IMR-90 (cell line): Measurements from ENCODE around the gene CTRL. TPM values are rescaled to one million over a fixed set of nuclear protein-coding genes. Genes with fewer than 3 reads are reported as not detected.

Source experiments
- ATAC-seq: fragments of 200-7000 bp; cut with Tn5 transposase; 2 replicates; pipeline ENCODE4 v1.9.1; 2020; ENCODE audit warnings: low read depth, mild to moderate bottlenecking, moderate library complexity
- BruUV-seq: library from RNA; stranded (reverse); fragments of 400-500 nt; replicated peaks from 2 replicates; lab custom pipeline; 2021; lab: Mats Ljungman, UMichigan
- CTCF ChIA-PET: fragments of 300-600 bp; formaldehyde crosslinking; extraction: SDS; loops from one replicate; lab custom pipeline; 2021; ENCODE audit warnings: antibody characterized with exemption; lab: Yijun Ruan, JAX
- POLR2A ChIA-PET: fragments of 300-600 bp; sonication (Branson Sonifier 250); formaldehyde crosslinking; loops from one replicate; lab custom pipeline; 2022; ENCODE audit warnings: antibody characterized with exemption; ENCODE audit not compliant: unreplicated experiment; lab: Charles Lee
- DNase-seq: peaks from one replicate; pipeline ENCODE4 v3.0.0; 2013
- H2AFZ ChIP-seq: replicated peaks from 2 replicates; pipeline ENCODE3; 2013; ENCODE audit warnings: low read length, mild to moderate bottlenecking; ENCODE audit not compliant: poor library complexity
- H2AK5ac ChIP-seq: 2 replicates; pipeline ENCODE4 v1.6.1; 2013; ENCODE audit warnings: low read depth, low read length, inconsistent platforms
- H2AK9ac ChIP-seq: replicated peaks from 2 replicates; pipeline ENCODE3; 2013; ENCODE audit warnings: mild to moderate bottlenecking, low read depth, low read length, moderate library complexity; ENCODE audit not compliant: poor library complexity
- H2BK120ac ChIP-seq: 2 replicates; pipeline ENCODE4 v1.6.1; 2013; ENCODE audit warnings: low read depth, low read length, inconsistent platforms
- H2BK15ac ChIP-seq: 3 replicates; pipeline ENCODE4 v1.6.1; 2013; ENCODE audit warnings: low read depth, low read length, inconsistent platforms
- H2BK20ac ChIP-seq: 2 replicates; pipeline ENCODE4 v1.6.1; 2013; ENCODE audit warnings: low read depth, mild to moderate bottlenecking, inconsistent platforms, low read length, moderate library complexity
- H2BK5ac ChIP-seq: 2 replicates; pipeline ENCODE4 v1.6.1; 2013; ENCODE audit warnings: mild to moderate bottlenecking, low read depth, low read length, inconsistent platforms; ENCODE audit not compliant: poor library complexity, severe bottlenecking
- H3K14ac ChIP-seq: replicated peaks from 2 replicates; pipeline ENCODE4 v1.6.1; 2013; ENCODE audit warnings: low read depth, low read length, inconsistent platforms
- H3K18ac ChIP-seq: 2 replicates; pipeline ENCODE4 v1.6.1; 2013; ENCODE audit warnings: low read depth, low read length, control low read depth
- H3K23ac ChIP-seq: 2 replicates; pipeline ENCODE4 v1.6.1; 2013; ENCODE audit warnings: low read depth, low read length, inconsistent platforms
- H3K27ac ChIP-seq: 2 replicates; pipeline ENCODE4 v1.5.1; 2013; ENCODE audit warnings: mild to moderate bottlenecking, control low read depth, low read length; ENCODE audit not compliant: insufficient read depth
- H3K27me3 ChIP-seq: 2 replicates; pipeline ENCODE4 v1.6.1; 2013; ENCODE audit warnings: low read length; ENCODE audit not compliant: control insufficient read depth, insufficient read depth
- H3K36me3 ChIP-seq: 2 replicates; pipeline ENCODE4 v1.6.1; 2013; ENCODE audit warnings: low read length, mixed read lengths; ENCODE audit not compliant: control insufficient read depth, insufficient read depth
- H3K4ac ChIP-seq: 2 replicates; pipeline ENCODE4 v1.6.1; 2013; ENCODE audit warnings: low read depth, low read length, inconsistent platforms
- H3K4me1 ChIP-seq: 2 replicates; pipeline ENCODE4 v1.6.1; 2013; ENCODE audit warnings: low read length, mixed read lengths; ENCODE audit not compliant: control insufficient read depth, insufficient read depth
- H3K4me2 ChIP-seq: 2 replicates; pipeline ENCODE4 v1.6.1; 2013; ENCODE audit warnings: low read depth, mild to moderate bottlenecking, control low read depth, low read length, moderate library complexity
- H3K4me3 ChIP-seq: 2 replicates; pipeline ENCODE4 v1.5.1; 2013; ENCODE audit warnings: low read depth, mild to moderate bottlenecking, control low read depth, low read length, moderate library complexity; ENCODE audit not compliant: insufficient read depth
- H3K56ac ChIP-seq: 2 replicates; pipeline ENCODE4 v1.6.1; 2013; ENCODE audit warnings: low read length, inconsistent platforms; ENCODE audit not compliant: insufficient read depth; ENCODE audit errors: extremely low read depth
- H3K79me1 ChIP-seq, 2 experiments: 2 replicates each; pipeline ENCODE4 v1.6.1; 2013; ENCODE audit warnings: low read length in 2 of 2, inconsistent platforms in 1 of 2, low read depth in 1 of 2
- H3K9ac ChIP-seq: 2 replicates; pipeline ENCODE4 v1.6.1; 2013; ENCODE audit warnings: low read depth, low read length, control low read depth
- H3K9me1 ChIP-seq: 2 replicates; pipeline ENCODE4 v1.6.1; 2013; ENCODE audit warnings: low read length, inconsistent platforms; ENCODE audit not compliant: insufficient read depth
- H3K9me3 ChIP-seq: 2 replicates; pipeline ENCODE4 v1.6.1; 2013; ENCODE audit warnings: low read length; ENCODE audit not compliant: control insufficient read depth, insufficient read depth
- H4K20me1 ChIP-seq: 2 replicates; pipeline ENCODE4 v1.6.1; 2013; ENCODE audit warnings: low read length, inconsistent platforms; ENCODE audit not compliant: insufficient read depth
- H4K5ac ChIP-seq: 2 replicates; pipeline ENCODE4 v1.6.1; 2013; ENCODE audit warnings: mild to moderate bottlenecking, low read depth, low read length, control low read depth
- H4K8ac ChIP-seq, 2 experiments: 2 replicates each; pipeline ENCODE4 v1.6.1; 2013; ENCODE audit warnings: low read depth in 2 of 2, low read length in 2 of 2, control low read depth in 1 of 2, inconsistent platforms in 1 of 2
- H4K91ac ChIP-seq: 2 replicates; pipeline ENCODE4 v1.6.1; 2013; ENCODE audit warnings: low read depth, low read length, inconsistent platforms; ENCODE audit not compliant: insufficient read depth
- FOS ChIP-seq: fragments of 150-350 bp; IDR thresholded peaks from 2 replicates; pipeline ENCODE4 v1.6.1; 2016; ENCODE audit warnings: low read depth, low read length
- NFE2L2 ChIP-seq: fragments of 150-350 bp; IDR thresholded peaks from 2 replicates; pipeline ENCODE4 v1.6.1; 2016; ENCODE audit warnings: low read depth, mild to moderate bottlenecking, low read length
- WGBS, 2 experiments: methylation state at CpG; one replicate each; pipeline versions ENCODE4 v1.1.5 to v1.1.7; 2013; ENCODE audit warnings: missing lambda C conversion rate in 2 of 2; ENCODE audit not compliant: insufficient read length in 1 of 2; ENCODE audit errors: extremely low coverage in 2 of 2; 5-methylcytosine and 5-hydroxymethylcytosine counted together
- dilution Hi-C: fragments of 300-500 bp; cut with HindIII; formaldehyde crosslinking; loops from one replicate; pipeline ENCODE4 v1.14.3; 2018; ENCODE audit warnings: low sequenced_read_pairs; ENCODE audit not compliant: unreplicated experiment
- in situ Hi-C: fragments of 300-500 bp; cut with MboI; formaldehyde crosslinking; loops from 3 replicates; pipeline ENCODE4 v1.14.3; 2019; ENCODE audit warnings: low sequenced_read_pairs, inconsistent platforms, mixed read lengths
- intact Hi-C: fragments of 100-400 bp; cut with micrococcal nuclease; formaldehyde crosslinking; loops from 2 replicates; pipeline ENCODE4 v1.10.0; 2022
- polyA plus RNA-seq, 3 experiments: library from polyadenylated mRNA; depleted of rRNA; stranded (reverse); fragments of >200 nt; gene quantifications; 2 replicates each; pipeline ENCODE4 v1.2.3, GENCODE V29; 2012; ENCODE audit warnings: low replicate concordance in 1 of 3
- total RNA-seq: library from RNA; depleted of rRNA; stranded (reverse); fragments of >200 nt; gene quantifications from 2 replicates; pipeline ENCODE4 v1.2.3, GENCODE V29; 2012

The CTRL gene
- total and polyA plus RNA-seq, 2 of the 4 experiments (the other 2 are of a cell fraction), result 0.18 to 1.1 TPM

- peak overlapping the region; percentile 95 for H3K4ac ChIP-seq
- H3K23ac ChIP-seq, result peak overlapping the region; percentile 97
- H3K36me3 ChIP-seq, result peaks cover 29% of the 10 kb centered on the region
- H2BK15ac ChIP-seq, result peak overlapping the region; percentile 46; the same call in 1 of the 3 replicates
- H3K18ac ChIP-seq, result peak overlapping the region; percentile 26
- peak; percentile 5 for ATAC-seq
- peaks cover 24% of the 10 kb centered on the region for H4K20me1 ChIP-seq
- dilution Hi-C loops (no loop called here), intact Hi-C loops (loop anchor here (5.0 kb wide), 1 partner anchor 375 kb away; the partner anchor contains the start of gene CTCF), in situ Hi-C loops (loop anchor here (25.0 kb wide), 1 partner anchor 400 kb away; the partner anchor contains the start of gene RIPOR1)
- peak overlapping the region; percentile 11; the same call in 1 of the 2 replicates for H2BK20ac ChIP-seq
- peaks cover 12% of the 10 kb centered on the region for H3K9me1 ChIP-seq
- TF ChIP-seq FOS (no peak), NFE2L2 (no peak)
- peak overlapping the region; percentile 99 for H3K14ac ChIP-seq
- peak overlapping the region; percentile 98 for H2AK5ac ChIP-seq
- H3K27me3 ChIP-seq, result no peaks in the 10 kb centered on the region
- ChIA-PET POLR2A (interaction anchor here (0.6 kb wide), 1 partner anchor 169 kb away, joined by 11 read pairs; no protein-coding TSS in a partner anchor), CTCF (interaction anchor here (0.6 to 3.0 kb wide), 2 partner anchors 15 to 121 kb away, joined by 3 to 16 read pairs; no protein-coding TSS in a partner anchor)
- H3K79me1 ChIP-seq, result peaks cover 14 to 60% of the 10 kb centered on the region in 2 experiments; a peak in 3 of 4 replicates
- H3K9me3 ChIP-seq, result no peaks in the 10 kb centered on the region
- DNase-seq, result no peak
- BruUV-seq, result TSS peak; percentile 22
- peak overlapping the region; percentile 64; the same call in 1 of the 2 replicates for H2BK120ac ChIP-seq
- peaks cover 11% of the 10 kb centered on the region for H3K4me1 ChIP-seq
- peak overlapping the region; percentile 81 for H3K4me2 ChIP-seq
- peak overlapping the region; percentile 99 for H2AFZ ChIP-seq
- H3K9ac ChIP-seq, result peak overlapping the region; percentile 99
- H4K8ac ChIP-seq, result peak overlapping the region; percentile 91 to 97
- H3K27ac ChIP-seq, result peak overlapping the region; percentile 98
- peak overlapping the region; percentile 94 for H3K4me3 ChIP-seq
- peak overlapping the region; percentile 89 for H3K56ac ChIP-seq
- H2BK5ac ChIP-seq, result peak overlapping the region; percentile 89
- H4K91ac ChIP-seq, result peak overlapping the region; percentile 78
- H2AK9ac ChIP-seq, result peak overlapping the region; percentile 100
- H4K5ac ChIP-seq, result peak overlapping the region; percentile 52
- WGBS, 2 experiments, result no CpG with 5 or more reads among the region's 6 CpGs
Measured at GRCh38 chr16:67936880-67937605, 5.4 kb upstream of the CTRL start.
